ENCODE data around the gene CCDC92.
A peak's percentile ranks its signal among the peaks of the same experiment; 100 is the strongest.

Gene CCDC92

GRCh38 chr12:123907726-123908476 is 64.7 kb downstream of the CCDC92 start:
- no peak for DNase-seq

DNA sequence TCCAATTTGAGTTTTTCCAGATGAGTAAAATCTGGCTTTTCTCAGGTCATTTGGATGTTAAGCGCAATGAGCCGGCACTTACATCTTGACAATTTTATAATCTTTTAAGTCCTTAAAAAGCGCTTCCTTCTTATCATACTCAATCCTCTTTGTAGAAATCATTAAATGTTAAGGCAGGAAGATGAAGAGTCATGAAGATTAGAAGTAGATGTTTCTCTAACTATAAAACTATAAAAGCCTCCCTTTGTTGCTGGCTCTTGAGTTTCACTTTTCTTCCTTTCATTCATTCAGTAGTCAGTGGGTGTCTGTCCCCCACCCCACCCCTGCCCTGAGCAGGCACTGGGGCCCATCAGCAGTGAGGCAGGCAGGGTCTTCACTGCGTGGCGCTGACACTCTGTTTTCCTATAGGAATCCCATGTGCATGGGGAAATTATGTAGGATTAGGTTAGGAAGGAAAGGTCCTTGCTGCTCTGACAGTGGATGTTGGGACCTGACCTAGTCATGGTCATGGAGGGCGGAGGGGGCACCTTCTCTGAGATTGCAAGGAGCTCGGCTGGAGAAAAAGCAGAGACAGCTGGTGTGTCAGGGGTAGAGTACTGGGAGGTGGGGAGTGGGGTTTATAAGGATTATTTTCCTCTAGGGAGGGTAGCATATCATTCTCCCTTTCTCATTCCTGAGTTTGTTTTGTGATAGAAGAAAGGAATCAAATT is 65.8 kb downstream of the CCDC92 start:
- no peak for DNase-seq

DNA sequence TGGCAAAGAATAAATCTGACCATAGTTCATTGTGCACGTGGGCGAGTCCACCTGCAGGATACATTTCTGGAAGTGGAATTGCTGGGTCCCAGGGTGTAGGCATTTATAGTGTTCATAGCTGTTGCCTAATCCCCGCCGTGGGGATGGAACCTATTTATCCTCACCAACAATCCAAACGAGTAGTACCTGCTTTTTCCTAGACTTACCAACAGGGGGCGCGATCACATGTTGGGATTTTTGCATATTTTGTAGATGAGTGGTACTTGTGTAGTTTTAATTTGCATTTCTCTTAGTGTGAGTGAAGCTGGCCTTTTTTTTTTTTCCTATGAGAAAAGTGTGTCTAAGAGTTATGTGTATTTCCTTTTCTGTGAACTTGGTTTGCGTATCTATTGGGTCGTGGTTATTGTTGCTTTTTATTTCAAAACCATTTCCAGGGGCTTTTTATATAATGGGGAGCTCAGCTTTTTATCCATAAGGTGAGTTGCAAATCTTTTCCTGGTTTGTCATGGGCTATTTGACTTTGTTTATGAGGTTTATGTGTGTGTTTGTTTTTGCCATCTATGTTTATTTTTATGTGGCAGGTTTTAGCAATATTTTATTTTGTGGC is 67.2 kb downstream of the CCDC92 start:
- peak; percentile 39 for DNase-seq

- peak; percentile 15 for DNase-seq
These were observed 69.1 kb downstream of the CCDC92 start for GRCh38 chr12:123903301-123904065.

- no peak for DNase-seq
These were observed 69.8 kb downstream of the CCDC92 start for GRCh38 chr12:123902821-123903220.

DNA sequence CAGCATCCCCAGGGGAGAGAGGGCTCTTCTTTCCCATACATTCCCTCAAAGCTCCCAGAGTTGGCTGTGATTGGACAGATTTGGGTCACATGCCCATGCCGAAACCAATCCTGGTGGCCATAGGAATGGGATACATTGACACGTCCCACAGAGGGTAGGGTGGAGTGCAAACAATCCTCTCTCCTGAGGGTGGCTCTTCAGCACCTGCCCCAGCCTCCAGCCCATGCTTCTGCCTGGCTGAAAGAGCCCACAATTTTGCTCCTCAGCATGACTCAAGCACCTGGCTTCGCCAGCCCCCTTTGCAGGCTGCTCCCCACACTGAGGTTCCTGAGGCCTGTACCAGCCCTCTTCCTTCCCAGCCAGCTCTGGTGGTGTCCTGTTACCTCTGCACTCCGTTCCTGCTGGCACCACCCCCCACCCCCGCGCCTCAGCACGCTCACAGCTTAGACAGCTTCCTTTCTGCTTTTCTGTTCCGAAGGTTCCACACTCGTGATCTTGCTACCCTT is 71.7 kb downstream of the CCDC92 start:
- DNase-seq: no peak

- no peak for DNase-seq
These were observed 73.3 kb downstream of the CCDC92 start for GRCh38 chr12:123899368-123899767.

DNA sequence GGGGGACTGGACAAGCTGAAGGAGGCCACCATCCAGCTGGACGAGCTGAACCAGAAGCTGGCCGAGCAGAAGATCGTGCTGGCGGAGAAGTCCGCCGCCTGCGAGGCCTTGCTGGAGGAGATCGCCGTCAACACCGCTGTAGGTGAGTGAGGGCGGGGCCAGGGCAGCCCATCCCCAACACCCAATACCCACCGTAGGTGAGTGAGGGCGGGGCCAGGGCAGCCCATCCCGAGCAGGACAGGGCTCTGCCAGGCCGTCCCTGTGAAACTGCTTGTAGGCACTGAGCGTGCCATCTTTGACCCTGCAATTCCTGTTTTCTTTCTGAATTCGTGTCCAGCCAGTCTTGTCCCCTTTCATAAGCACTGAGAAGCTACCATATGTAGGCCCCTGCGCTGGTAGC is 74.0 kb downstream of the CCDC92 start:
- DNase-seq: no peak

- no peak for DNase-seq
These were observed 75.4 kb downstream of the CCDC92 start for GRCh38 chr12:123897221-123897620.

DNA sequence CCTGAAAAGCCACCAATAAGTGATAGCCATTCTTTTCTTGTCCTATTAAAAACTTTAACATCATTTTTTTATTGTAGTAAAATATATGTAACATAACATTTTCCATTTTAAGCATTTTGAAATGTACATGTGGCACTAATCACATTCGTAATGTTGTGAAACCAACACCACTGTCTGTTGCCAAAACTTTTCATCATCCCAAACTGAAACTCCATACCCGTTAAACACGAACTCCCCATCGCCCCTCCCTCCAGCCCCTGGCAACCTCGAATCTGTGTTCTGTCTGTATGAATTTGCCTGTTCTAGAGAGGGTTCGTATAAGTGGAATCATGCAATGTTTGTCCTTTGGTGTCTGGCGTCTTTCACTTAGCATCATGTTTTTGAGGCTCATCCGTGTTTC is 75.9 kb downstream of the CCDC92 start:
- no peak for DNase-seq

- no peak for DNase-seq
These were observed 77.2 kb downstream of the CCDC92 start for GRCh38 chr12:123895451-123895850.

- no peak for DNase-seq
These were observed 77.7 kb downstream of the CCDC92 start for GRCh38 chr12:123894823-123895345.

GRCh38 chr12:123893276-123893675 is 79.4 kb downstream of the CCDC92 start:
- DNase-seq: no peak

DNA sequence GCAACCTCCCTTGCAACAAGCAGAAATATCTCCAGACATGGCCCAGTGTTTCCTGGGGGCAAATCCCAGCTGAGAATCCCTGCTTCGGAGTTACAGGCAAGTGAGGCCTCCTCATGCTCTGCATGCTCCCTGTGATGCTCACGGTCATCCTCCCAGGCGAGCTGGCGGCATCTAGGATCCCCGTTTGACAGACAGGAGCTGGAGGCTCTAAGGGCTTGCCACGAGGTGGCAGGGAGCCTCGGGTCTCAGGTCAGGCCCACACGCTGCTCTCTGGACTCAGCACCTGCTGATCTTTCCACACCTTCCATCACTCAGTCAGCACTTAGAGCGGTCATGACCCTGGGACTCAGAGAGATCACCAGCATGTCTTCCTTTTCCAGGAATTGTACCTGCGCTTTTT is 79.8 kb downstream of the CCDC92 start:
- DNase-seq: no peak

DNA sequence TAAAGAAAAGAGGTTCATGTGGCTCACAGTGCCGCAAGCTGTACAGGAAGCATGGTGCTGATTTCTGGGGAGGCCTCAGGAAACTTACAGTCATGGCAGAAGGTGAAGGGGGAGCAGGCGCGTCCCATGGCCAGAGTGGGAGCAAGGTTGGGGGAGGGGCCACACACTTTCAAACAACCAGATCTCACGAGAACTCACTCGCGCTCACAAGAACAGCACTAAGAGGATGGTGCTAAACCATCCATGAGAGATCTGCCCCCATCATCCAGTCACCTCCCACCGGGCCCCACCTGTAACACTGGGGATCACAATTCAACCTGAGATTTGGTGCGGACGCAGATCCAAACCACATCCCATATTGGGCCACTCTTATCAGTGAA is 80.5 kb downstream of the CCDC92 start:
- DNase-seq: no peak

DNA sequence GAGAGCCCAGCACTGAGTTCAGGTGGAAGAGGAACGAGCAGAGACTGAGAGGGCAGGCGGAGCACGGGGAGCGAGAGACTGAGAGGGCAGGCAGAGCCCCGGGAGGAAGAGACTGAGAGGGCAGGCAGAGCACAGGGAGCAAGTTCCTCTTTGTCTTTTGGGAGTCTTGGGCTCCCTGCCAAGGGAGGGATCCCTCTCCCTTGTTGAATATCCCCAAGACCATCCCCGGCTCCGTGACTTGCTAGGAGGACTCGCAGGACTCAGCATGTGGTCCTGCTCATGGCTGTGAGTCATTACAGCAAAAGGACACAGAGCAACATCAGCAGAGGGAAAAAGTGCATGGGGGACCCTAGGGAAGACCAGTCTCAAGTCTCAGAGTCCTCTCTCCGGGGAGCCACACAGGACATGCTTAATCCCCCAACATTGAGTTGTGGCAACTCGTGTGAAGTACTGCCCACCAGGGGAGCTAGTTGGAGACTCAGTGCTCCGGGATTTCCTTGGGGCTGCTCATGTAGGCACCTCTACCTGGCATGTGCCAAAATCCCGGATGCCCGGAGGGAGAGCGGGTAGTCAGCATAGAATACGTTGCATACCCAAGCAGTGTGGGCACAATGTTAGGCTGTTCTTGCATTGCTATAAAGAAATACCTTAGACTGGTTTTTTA is 81.0 kb downstream of the CCDC92 start:
- peak; percentile 14 for DNase-seq

DNA sequence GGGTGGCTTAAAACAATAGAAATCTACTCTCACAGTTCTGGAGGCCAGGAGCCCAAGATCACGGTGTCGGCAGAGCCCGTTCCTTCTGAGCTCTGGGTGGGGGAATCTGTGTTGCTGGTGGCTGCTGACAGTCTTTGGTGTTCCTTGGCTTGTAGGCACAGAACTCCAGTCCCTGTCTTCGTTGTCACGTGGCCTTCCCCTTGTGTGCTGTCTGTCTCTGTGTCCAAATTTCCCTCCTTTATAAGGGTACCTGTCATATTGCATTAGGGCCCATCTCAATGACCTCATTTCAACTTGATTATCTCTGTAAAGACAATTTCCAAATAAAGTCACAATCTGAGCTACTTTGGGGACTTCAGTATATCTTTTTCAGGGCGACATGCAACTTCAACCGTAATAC is 81.6 kb downstream of the CCDC92 start:
- no peak for DNase-seq

- DNase-seq: no peak
These were observed 82.1 kb downstream of the CCDC92 start for GRCh38 chr12:123890536-123890902.

- DNase-seq: no peak
These were observed 82.6 kb downstream of the CCDC92 start for GRCh38 chr12:123889848-123890535.

DNA sequence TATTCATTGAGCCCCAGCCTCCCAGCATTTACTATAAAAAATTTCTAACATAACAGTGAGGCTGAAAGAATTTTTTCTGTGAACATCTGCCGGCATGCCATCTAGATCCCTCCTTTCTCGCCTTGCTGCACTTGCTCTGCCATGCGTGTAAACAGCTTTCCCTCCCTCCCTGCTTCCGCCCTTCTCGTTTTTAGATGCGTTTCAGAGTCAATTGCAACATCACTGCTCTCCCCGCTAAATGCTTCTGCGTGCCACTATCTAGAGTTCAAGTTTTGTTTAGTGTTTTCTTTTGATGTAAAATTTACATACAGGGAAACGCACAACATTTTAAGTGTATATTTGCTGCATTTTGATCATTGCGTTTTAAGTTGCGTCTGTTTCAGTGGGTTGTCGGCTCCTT is 83.6 kb downstream of the CCDC92 start:
- DNase-seq: peak; percentile 21

DNA sequence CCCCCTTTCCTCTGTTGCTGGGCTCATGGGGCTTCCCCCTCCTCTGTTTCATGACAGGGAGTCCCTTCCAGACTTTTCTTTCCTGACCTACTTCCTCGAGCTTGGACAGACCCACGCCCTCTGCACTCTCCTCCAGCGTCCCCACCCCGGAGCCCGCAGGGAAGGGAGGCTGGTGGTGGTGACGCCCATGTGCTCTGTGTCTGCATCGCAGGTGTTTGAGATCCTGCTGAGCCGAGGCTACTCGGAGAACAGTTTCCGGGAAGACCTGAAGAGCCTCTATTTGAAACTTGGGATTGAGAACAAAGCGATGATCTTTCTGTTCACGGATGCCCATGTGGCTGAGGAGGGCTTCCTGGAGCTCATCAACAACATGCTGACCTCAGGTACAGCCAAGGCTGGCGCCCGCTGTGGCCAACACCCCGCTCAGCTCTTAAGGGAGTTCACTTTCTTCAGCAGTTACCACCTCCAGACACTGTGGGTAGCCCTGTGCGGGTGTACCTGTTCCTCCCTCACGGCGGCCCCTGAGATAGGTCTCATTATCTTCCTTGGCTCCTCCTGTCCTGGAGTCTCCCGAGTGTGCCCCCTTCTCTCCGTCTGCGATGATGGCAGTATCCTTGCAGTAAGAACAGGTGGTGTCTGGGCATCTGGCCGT is 85.6 kb downstream of the CCDC92 start:
- no peak for DNase-seq
